Stimulated activated CD8-positive, alpha-beta memory T cell treated with anti-CD3 and anti-CD28 coated beads, Interleukin-2, amount 100 ng/mL, for 1 hour (primary cell): Measurements from ENCODE around the gene TIGD3.

Experiments used
- DNase-seq, 2 donors: peaks; one replicate each; pipeline ENCODE4 v3.0.0-alpha.2; 2020; ENCODE audit warnings: low read depth in 2 of 2

The TIGD3 gene

GRCh38 chr11:65390099-65390941 is 35.8 kb downstream of the TIGD3 start:
- no peak for DNase-seq

- DNase-seq = no peak
Measured at GRCh38 chr11:65390996-65391395, 36.4 kb downstream of the TIGD3 start.

- DNase-seq = no peak
Measured at GRCh38 chr11:65392186-65392829, 37.8 kb downstream of the TIGD3 start.

GRCh38 chr11:65392899-65393298 is 38.3 kb downstream of the TIGD3 start:
- no peak for DNase-seq

DNA sequence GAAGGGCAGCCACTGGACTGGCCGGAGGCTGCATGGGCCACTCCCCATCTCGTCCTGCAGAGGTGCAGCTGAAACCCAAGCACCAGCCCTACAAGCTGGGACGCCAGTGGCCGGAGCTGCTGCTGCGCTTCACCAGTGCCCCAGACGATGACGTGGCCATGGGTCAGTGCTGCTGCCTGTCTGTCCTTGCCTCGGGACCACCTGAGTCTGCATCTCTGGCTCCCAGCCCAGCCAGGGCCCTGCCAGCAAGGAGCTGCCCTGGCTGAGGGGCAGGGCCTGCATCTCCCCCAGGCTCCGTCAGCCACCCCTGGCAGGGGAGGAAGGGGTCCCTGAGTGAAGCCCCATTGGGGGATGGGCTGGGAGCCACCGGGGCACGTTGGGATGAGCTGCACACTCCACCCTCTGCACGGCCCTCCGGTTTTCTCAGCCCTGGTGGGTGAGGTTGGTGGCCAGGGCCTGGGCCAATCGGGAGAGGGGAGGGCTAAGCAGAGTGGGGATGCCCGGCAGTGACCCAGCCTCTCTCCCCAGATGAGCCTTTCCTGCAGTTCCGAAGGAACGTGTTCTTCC is 39.0 kb downstream of the TIGD3 start:
- no peak for DNase-seq

GRCh38 chr11:65394125-65394536 is 39.6 kb downstream of the TIGD3 start:
- no peak for DNase-seq

DNA sequence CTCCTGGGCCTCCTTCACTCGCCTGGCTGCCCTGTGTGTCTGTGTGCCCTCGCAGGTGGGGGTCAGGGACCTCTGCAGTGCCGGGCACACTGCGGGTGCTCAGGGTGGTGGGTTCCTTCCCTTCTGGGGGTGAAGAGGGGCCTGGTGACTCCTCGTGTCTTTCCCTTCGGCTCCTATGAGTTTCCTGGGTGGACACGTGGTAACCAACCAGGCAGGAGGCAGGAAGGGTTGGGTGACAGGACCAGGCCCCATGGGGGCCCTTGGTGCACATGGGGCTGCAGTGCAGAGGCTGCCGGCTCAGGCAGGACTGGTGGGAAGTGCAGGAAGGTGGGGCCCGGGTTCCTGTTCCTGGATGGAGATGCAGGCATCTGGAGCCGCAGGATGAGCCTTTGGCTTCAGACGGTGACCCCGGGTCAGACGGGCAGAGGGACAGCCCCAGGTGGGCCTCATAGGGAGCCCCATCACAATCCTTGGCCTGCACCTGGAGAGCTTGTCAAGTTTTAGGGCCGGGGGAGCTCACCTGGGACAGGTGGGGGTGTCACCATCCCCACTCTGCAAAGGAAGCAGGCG is 41.5 kb downstream of the TIGD3 start:
- no peak for DNase-seq

GRCh38 chr11:65396769-65397745 is 42.5 kb downstream of the TIGD3 start:
- DNase-seq = no peak

DNA sequence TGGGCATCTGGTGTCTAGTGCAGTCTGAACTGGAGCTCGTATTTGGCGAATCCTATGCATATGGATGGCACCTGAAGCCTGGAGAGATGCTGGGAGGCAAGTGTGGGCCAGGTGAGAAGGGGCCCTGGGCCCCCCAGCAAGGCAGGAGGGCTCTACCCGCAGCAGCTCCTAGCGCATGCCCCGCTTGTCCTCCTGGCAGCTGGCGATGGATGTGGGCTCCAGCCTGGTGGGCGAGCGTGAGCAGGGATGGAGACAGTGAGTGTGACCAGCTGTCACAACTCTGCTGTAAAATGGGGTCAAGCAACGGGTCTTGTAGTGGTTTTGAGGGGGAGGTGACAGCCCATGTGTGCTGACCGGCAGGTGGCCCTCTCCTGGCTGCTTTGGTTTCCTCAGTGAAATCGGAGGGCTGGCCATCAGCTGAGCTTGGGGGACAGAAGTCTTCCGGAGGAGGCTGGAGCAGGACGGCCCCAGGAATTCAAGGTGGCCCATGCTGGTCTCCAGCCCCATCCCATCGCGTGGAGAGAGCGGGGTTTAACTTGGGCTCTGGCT is 43.9 kb downstream of the TIGD3 start:
- DNase-seq = no peak

- DNase-seq = no peak
Measured at GRCh38 chr11:65399249-65399648, 44.7 kb downstream of the TIGD3 start.

DNA sequence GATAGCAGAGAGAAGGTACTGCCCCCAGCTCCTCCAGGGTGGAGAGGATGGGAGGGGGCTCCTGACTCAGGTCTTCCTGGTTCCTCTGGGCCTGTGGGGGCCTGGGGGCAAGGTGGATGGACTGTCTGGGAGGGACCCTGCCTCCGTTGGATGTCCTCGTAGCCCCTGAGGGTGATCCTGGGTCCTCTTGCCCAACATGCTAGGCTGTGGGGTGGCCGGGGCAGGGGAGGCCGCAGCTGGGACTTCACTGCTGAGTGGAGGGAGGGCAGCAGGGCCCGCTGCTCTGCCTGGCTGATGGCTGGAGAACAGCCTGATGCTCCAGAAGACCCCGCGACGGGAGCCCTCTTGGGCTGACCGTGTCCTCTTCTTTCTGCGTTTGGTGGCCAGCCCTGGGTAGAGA is 45.3 kb downstream of the TIGD3 start:
- DNase-seq = no peak

- DNase-seq = no peak
Measured at GRCh38 chr11:65400307-65401072, 45.9 kb downstream of the TIGD3 start.

DNA sequence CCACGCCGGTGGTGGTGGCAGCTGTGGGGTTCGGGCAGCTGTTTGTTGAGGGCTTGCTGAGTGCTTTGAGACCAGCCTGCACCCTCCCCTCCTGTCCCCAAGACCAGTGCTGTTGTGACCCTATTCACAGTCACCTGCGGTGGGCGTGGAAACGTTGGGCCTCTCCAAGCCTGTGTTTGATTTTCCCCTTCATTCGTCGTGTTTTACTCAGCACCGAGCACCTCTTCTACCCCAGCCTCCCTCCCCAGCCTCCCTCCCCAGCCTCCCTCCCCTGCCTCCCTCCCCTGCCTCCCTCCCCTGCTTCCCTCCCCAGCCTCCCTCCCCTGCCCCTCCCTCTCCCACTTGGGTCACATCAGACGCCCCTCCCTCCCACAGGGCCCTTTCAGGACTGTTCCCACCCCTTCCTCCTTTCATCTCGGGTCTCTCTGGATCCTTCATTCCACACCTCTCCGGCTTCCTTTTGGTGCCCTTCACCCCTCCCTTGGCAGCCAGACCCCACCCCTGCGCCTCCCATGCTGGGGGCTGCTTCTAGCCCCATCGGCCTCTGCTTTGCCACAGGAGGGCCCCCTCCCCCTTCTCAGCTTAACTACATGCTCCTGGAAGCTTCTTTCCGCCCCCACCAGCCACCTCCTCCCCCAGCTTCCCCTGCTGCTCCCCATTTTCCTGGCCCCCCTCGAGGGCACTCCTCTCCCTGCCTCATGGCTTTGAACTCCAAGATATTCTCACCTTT is 46.7 kb downstream of the TIGD3 start:
- DNase-seq = no peak

DNA sequence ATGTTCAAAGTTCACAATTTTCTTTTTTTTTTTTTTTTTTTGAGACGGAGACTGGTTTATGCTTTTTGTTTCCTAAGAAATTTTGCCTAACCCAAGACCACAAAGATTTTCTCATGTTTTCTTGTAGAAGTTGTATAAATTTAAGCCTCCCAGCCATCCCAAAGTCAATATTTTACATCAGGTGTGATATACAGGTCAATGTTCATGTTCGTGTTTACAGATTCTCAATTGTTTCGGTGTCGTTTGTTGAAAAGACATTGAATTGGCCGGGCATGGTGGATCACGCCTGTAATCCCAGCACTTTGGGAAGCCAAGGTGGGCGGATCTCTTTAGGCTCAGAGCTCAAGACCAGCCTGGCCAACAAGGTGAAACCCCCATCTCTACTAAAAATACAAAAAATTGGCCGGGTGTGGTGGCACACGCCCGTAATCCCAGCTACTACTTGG is 47.3 kb downstream of the TIGD3 start:
- no peak for DNase-seq

GRCh38 chr11:65402790-65403189 is 48.2 kb downstream of the TIGD3 start:
- DNase-seq = no peak

- DNase-seq = no peak
Measured at GRCh38 chr11:65403607-65404121, 49.1 kb downstream of the TIGD3 start.

- DNase-seq = no peak
Measured at GRCh38 chr11:65404210-65404609, 49.7 kb downstream of the TIGD3 start.

GRCh38 chr11:65404638-65405339 is 50.2 kb downstream of the TIGD3 start:
- no peak for DNase-seq
